HL-60 (cell line): Measurements from ENCODE around the gene RAB44.

Source experiments
- POLR2AphosphoS5 ChIP-seq: IDR thresholded peaks from 2 replicates; pipeline ENCODE4 v1.6.1; 2012; ENCODE audit warnings: low read depth
- TF ChIP-seq, protein P1 (sequence below): IDR thresholded peaks from one replicate; pipeline ENCODE4 v1.5.1; 2011; ENCODE audit warnings: low read length, control low read depth, inconsistent platforms; ENCODE audit not compliant: insufficient read depth
- TF ChIP-seq, protein P2 (sequence below): IDR thresholded peaks from 2 replicates; pipeline ENCODE4 v1.6.1; 2012; ENCODE audit warnings: low read depth; ENCODE audit not compliant: insufficient replicate concordance

DNA sequence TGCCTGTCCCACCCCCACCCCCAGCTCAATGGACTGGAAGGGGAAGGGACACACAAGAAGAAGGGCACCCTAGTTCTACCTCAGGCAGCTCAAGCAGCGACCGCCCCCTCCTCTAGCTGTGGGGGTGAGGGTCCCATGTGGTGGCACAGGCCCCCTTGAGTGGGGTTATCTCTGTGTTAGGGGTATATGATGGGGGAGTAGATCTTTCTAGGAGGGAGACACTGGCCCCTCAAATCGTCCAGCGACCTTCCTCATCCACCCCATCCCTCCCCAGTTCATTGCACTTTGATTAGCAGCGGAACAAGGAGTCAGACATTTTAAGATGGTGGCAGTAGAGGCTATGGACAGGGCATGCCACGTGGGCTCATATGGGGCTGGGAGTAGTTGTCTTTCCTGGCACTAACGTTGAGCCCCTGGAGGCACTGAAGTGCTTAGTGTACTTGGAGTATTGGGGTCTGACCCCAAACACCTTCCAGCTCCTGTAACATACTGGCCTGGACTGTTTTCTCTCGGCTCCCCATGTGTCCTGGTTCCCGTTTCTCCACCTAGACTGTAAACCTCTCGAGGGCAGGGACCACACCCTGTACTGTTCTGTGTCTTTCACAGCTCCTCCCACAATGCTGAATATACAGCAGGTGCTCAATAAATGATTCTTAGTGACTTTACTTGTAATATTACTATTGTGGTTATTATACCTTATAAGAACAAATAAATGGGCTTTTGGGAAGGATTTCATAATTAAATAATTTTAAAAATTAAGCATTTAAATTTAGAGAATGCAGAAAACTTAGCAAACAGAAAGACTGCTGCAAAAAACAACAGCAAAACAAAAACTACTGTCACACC, 10.7 kb upstream of the RAB44 start:
- no peak for TF ChIP-seq POLR2AphosphoS5
- TF ChIP-seq, protein P1, sequence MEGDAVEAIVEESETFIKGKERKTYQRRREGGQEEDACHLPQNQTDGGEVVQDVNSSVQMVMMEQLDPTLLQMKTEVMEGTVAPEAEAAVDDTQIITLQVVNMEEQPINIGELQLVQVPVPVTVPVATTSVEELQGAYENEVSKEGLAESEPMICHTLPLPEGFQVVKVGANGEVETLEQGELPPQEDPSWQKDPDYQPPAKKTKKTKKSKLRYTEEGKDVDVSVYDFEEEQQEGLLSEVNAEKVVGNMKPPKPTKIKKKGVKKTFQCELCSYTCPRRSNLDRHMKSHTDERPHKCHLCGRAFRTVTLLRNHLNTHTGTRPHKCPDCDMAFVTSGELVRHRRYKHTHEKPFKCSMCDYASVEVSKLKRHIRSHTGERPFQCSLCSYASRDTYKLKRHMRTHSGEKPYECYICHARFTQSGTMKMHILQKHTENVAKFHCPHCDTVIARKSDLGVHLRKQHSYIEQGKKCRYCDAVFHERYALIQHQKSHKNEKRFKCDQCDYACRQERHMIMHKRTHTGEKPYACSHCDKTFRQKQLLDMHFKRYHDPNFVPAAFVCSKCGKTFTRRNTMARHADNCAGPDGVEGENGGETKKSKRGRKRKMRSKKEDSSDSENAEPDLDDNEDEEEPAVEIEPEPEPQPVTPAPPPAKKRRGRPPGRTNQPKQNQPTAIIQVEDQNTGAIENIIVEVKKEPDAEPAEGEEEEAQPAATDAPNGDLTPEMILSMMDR = no peak
- TF ChIP-seq, protein P2, sequence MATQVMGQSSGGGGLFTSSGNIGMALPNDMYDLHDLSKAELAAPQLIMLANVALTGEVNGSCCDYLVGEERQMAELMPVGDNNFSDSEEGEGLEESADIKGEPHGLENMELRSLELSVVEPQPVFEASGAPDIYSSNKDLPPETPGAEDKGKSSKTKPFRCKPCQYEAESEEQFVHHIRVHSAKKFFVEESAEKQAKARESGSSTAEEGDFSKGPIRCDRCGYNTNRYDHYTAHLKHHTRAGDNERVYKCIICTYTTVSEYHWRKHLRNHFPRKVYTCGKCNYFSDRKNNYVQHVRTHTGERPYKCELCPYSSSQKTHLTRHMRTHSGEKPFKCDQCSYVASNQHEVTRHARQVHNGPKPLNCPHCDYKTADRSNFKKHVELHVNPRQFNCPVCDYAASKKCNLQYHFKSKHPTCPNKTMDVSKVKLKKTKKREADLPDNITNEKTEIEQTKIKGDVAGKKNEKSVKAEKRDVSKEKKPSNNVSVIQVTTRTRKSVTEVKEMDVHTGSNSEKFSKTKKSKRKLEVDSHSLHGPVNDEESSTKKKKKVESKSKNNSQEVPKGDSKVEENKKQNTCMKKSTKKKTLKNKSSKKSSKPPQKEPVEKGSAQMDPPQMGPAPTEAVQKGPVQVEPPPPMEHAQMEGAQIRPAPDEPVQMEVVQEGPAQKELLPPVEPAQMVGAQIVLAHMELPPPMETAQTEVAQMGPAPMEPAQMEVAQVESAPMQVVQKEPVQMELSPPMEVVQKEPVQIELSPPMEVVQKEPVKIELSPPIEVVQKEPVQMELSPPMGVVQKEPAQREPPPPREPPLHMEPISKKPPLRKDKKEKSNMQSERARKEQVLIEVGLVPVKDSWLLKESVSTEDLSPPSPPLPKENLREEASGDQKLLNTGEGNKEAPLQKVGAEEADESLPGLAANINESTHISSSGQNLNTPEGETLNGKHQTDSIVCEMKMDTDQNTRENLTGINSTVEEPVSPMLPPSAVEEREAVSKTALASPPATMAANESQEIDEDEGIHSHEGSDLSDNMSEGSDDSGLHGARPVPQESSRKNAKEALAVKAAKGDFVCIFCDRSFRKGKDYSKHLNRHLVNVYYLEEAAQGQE = no peak
